ENCODE data around the gene GNA12. TPM values are rescaled to one million over a fixed set of nuclear protein-coding genes. Genes with fewer than 3 reads are reported as not detected.

GNA12 gene
- total RNA-seq, 4 donors from 2014 or later = 26.3 to 54.8 (median 36.9) TPM

- ATAC-seq (ENCODE audit: low FRiP score) (no peak), DNase-seq (ENCODE audit: low spot score) (no peak)
- no peak for TF ChIP-seq CTCF (IDR thresholded peaks at IDR 0.05)
Measured at GRCh38 chr7:2884161-2884560, 40.1 kb upstream of the GNA12 start.

GRCh38 chr7:2883101-2883500 lies 39.0 kb upstream of the GNA12 start:
- no peak for ATAC-seq (ENCODE audit: low FRiP score)
- no peak for TF ChIP-seq CTCF (IDR thresholded peaks at IDR 0.05)
- DNase-seq (ENCODE audit: low spot score) = no peak

GRCh38 chr7:2882111-2882510 lies 38.0 kb upstream of the GNA12 start:
- DNase-seq (ENCODE audit: low spot score) (no peak), ATAC-seq (ENCODE audit: low FRiP score) (no peak)
- TF ChIP-seq CTCF (IDR thresholded peaks at IDR 0.05) = no peak

- TF ChIP-seq CTCF (IDR thresholded peaks at IDR 0.05) = no peak
- ATAC-seq (ENCODE audit: low FRiP score) (no peak), DNase-seq (ENCODE audit: low spot score) (no peak)
Measured at GRCh38 chr7:2880874-2881533, 36.9 kb upstream of the GNA12 start.

GRCh38 chr7:2880051-2880450 lies 35.9 kb upstream of the GNA12 start:
- no peak for DNase-seq (ENCODE audit: low spot score)
- ATAC-seq (ENCODE audit: low FRiP score) = no peak
- TF ChIP-seq CTCF (IDR thresholded peaks at IDR 0.05) = no peak

GRCh38 chr7:2879354-2879753 lies 35.2 kb upstream of the GNA12 start:
- no peak for DNase-seq (ENCODE audit: low spot score)
- ATAC-seq (ENCODE audit: low FRiP score) = no peak
- no peak for TF ChIP-seq CTCF (IDR thresholded peaks at IDR 0.05)

- no peak for DNase-seq (ENCODE audit: low spot score)
- TF ChIP-seq CTCF (IDR thresholded peaks at IDR 0.05) = no peak
Measured at GRCh38 chr7:2878306-2878705, 34.2 kb upstream of the GNA12 start.

More at GRCh38 chr7:2878306-2878705, 34.2 kb upstream of the GNA12 start:
- no peak for ATAC-seq (ENCODE audit: low FRiP score)
